HTR-8/SVneo (cell line): ENCODE results near the gene ITGA5.
"Not testable (repeated sequence)": the region's sequence is repeated elsewhere in the genome, so short reads cannot be mapped to it uniquely, and the experiment has no call there.

Source experiments
- DNase-seq: peaks from one replicate; pipeline ENCODE4 v3.0.0; 2011; ENCODE audit warnings: low spot score, mixed read lengths; ENCODE audit not compliant: insufficient read length
- FAIRE-seq: peaks from 2 replicates; lab custom pipeline; 2011; peaks lifted over from hg19 to GRCh38; lab: Jason Lieb, UNC

Gene ITGA5

DNA sequence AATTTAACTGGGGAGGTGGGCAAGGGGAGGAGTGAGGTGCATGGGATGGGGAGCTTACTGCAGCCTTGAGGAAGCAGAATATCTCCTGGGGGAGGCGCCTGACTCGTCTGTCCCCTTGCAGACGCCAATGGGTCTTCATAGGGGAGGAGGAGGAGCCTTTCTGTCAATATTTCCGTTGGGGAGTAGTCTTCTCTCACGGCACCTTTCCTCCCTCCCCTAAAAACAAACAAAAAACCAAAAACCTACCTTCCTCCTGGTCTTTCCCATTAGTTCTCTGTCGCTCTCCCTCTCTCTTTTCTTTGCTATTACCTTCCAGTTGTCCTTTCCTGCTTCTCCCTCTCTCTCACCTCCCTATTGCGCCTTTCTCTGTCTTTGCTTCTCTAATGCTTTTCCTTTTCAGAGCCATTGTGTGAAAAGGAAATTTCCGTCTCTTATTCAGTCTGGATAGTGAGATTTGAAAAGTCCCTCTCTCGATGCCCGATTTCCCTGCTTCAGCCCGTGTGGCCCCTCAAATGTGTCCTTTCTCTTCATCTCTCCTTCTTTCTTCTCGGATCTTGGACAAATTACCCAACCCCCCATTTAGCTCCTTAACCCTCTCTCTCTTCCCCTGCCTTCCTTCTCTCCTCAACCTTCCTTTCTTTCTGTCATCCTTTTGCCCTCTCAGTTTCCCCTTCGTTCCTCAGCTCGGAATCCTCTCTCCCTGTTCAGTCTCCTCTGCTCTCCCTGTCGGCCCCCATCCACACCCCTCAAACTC, 60.7 kb downstream of the ITGA5 start:
- DNase-seq (no peak), FAIRE-seq (no peak)

DNA sequence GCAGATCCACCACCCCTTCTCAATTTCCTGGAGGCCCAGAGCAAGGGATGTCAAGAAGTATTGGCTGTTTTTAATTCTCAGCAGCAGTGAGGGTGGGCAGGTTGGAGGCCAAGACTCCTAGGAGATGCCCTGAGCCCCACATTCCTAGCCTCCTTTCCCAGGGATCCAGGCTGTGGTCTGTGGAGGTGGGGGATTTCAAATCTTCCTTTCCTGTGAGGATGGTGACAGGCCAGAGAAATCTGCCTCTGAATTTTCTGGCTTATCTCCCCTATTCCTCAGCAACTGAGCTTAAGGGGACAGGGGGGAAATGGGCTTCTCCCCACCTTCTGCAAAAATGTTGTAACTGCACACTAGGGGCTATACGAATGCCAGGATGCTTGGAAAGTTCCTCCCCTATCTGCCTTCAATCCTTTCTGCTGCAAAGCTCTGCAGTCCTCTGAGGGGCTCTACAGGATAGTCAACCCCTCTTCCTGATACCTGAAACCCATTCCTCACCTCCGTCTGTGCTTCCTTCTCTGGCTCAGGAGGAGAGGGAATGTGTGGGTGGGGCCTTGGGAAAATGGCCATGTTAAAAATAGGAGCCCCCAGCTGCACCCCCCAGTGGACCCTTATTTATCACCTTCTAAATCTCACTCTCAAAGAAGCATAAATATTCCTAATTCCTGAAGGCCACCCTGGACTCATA, 61.4 kb downstream of the ITGA5 start:
- FAIRE-seq = no peak

DNA sequence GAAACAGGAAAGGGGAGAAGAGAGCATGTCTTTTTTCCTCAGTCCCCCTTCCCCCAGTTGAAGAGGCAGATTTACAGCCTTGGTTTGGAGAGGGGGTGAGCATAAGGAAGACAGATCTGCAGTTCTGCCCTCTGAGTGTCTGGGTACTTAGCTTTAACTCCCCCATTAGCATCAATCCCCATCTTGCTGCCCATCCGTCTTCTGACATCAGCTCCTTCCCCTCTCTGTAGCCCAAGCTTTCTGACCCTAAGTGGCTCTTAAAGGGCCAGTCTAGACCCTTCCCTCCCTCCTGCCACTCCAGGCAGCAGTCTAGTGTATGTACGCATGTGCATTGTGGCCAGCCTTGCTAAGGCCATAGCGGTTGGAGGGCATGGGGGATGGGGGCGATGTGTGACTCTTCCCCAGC, 62.1 kb downstream of the ITGA5 start:
- no peak for DNase-seq
- no peak for FAIRE-seq

More for the DNA sequence above, 61.4 kb downstream of the ITGA5 start:
- no peak for DNase-seq

DNA sequence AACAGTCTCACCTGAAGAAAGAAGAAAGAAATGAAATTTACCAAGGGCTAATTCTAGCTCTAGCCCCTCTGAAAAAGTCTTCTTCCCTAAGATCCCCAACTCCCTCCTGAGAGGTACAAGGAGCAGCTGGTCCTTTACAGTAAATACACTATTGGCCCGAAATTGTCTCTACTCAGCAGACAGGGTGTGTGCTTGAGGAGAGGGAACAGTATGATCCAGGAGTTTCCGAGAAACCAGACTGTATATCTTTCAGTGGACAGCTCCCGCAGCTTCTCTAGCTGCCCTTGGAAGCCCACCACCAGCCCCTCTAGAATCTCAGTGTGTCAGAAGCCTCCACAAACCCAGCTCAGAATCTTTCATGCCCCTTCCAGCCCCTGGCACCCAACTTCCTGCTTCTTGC, 62.8 kb downstream of the ITGA5 start:
- DNase-seq (no peak), FAIRE-seq (no peak)

DNA sequence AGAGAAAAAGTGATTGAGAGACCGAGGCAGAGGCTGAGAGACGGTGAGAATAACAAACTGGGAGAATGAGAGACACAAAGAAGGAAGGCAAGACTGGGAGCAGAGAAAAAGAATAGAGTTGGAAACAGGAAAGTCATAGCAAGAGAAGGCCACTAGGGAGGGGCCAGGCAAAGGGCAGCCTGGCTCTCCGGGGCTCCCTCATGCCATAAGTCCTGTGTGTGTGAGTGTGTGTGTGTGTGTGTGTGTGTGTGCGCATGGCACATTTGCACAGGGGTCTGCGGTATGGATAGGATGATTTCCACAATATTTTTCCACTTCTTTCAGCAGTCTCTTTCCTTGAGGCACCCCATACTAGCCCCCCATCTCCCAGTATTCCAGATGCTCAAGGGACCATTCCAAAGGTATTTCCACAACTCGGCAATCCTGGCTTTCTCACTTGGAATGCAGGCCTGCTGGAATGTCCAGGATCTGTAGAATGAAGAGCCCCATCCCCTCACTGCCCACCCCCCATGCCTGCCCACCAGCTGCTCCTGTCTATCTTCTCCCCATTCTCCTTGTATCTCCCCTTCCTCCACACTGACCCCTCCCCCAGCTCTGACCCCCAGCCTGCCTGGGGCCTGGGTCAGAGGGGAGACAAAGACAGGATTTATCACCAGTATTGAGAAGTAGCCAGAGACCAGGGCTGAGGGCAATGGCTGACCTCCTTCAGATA, 63.8 kb downstream of the ITGA5 start:
- FAIRE-seq (no peak), DNase-seq (no peak)

DNA sequence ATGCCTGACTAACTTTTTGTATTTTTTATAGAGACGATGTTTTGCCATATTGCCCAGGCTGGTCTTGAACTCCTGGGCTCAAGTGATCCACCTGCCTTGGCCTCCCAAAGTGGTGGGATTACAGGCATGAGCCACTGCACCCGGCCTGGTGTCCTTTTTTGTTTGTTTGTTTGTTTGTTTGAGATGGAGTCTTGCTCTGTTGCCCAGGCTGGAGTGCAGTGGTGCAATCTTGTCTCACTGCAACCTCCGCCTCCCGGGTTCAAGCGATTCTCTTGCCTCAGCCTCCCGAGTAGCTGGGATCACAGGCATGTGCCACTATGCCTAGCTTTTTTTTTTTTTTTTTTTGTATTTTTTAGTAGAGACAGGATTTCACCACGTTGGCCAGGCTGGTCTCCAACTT, 64.8 kb downstream of the ITGA5 start:
- FAIRE-seq, DNase-seq: not testable (repeated sequence)

DNA sequence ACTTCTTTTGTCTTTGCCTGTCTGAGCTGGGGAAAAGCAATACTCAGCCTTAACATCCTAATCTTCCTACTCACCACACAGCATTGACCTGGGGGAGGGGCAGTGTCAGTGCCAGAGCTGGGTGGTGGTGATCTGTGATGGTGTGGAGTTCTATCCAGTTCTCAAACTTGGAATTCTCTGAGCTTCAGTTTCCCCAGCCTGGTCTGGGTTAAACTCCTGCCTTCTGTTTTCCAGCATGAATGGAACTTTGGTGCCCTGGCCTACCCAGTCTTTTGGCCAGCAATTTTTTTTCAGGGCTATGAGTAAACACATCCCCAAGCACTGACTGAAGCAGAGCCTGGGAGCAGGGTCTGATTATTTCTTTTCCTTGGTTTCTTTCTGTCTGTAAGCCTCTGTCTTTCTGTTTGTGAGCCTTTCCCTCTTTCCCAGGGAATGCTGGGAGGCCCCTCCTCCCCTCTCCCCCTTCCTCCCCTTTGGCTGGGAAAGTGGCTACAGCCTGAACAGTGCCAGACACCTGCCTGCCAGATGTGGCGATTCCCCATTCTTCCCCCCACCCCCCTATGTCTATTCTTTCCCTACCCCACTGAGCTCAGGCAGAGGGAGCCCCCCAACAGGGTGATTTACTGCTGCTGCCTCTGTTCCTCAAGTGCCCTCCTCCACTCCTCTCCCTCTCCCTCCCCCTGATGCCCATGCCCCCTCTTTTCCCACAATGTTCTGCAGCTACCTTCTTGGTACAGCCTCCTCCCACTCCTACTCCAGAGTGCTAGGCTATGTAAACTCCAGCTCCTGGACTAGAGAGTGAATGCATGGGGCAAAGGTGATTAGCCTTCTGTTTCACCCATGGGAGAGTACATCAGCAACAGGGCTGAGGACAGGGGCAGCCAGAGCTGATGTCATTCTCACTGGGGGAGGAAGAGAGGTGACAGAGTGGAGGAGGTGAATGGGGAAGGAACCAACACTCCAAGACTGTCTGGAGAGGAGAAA, 65.9 kb downstream of the ITGA5 start:
- FAIRE-seq = no peak
- no peak for DNase-seq

DNA sequence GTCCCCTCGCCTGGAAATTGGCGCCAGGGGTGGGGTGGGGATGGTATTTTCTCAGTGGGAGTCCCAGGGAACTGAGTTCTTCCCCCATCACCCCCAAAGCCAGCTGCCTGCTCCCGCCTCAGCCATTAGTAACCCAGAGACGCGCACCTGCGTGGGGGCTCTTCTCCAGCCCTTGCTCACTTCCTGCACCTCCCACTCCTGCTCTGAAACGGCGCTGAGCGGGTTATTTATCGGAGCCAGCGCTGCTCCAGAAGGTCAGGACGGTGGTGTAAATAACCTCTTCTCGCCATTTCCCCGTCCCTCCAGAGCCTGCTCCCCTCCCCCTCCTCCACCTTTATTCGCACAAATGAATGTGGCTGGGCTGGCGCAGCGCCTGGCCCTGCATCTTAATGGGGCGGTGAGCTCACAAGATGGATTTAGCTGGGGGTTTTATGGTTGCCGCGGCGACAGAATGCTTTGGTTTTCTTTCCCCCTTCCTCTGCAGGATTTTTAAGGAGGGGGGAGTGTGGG, 67.0 kb downstream of the ITGA5 start:
- FAIRE-seq = no peak
- no peak for DNase-seq

DNA sequence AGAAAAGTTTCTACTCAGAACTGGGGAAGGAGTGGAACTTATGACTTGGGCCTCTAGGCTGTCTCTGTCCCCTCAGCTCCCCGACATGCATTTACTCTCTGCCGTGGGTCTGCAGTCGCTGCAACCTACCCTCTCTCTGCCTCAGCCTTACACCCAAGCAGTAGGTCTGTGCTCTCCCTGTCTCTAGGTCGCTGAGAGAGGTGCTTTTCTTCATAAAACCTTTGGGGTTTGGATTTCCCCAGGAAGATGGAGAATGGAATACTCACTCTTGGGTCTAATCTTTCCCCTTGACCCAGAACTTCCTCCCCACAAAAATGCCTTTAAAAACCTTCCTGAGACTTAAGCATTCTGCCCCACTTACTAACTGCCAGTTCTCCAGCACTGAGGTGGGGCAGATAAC, 67.7 kb downstream of the ITGA5 start:
- FAIRE-seq (no peak), DNase-seq (no peak)

DNA sequence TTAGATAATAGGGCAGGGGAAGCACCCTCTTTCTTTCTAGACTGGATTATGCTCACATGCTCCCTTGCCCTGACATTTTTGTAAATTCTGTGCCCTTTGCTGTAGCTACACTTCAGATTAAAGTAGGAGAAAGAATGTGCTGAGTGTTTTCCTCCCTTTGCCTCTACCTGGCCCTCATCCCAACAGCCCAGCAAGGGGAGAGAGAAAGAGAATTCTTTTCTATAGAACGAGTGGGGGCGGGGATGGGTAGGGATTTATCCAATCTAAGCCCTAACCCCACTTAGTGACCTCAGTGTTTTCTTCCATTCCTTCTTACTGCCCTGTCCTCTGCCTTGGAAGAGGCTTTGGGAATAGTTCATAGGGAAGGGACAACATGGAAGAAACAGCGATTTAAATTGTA, 68.3 kb downstream of the ITGA5 start:
- DNase-seq (no peak), FAIRE-seq (no peak)

DNA sequence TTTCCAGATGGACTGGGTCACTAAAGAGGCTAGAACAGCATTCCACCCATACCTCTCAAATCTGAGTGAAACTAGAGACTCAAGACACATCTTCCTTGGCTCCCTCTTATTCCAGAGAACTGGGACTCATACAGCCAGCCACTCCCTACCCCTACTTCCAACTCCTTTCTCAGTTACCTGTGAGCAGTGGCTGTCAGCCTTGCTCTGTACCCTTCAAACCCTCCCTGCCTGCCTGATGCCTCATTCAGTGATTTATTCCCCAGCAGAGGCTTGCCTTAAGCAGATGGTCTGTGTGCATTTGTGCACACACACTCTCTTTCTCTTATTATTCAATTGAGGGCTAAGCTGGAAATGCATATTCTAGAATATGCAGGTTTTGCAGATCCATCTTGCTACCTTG, 69.4 kb downstream of the ITGA5 start:
- DNase-seq = no peak
- no peak for FAIRE-seq

DNA sequence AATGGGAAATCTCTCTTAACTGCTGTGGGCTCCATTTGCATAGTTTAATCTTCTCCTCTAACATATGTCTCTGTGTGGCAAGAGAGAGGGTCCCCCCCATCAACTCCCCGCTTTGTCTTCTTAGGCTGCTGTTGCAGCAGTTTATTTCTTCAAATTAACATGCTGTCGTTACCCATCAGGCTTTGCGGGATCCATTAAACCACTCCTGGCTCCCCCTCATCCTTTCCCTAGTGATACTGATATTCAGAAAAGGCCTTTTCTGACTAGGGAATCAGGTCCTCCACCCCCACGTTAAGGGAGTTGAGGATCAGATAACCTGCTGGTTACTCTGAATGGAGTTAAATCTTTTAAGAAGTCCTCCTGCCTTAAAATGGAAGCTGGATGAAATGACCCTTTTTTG, 70.0 kb downstream of the ITGA5 start:
- FAIRE-seq (no peak), DNase-seq (no peak)
